GM18519 (cell line): ENCODE results near the gene TEKT3.

ENCODE experiments used
- ATAC-seq: cut with Tn5 transposase; IDR thresholded peaks from one replicate; pipeline ENCODE4 v1.9.1; 2021; ENCODE audit warnings: mild to moderate bottlenecking, moderate library complexity; ENCODE audit not compliant: unreplicated experiment, low FRiP score

Gene TEKT3

GRCh38 chr17:15298176-15298575, 43.2 kb downstream of the TEKT3 start:
- no peak for ATAC-seq

GRCh38 chr17:15293558-15293957, 47.8 kb downstream of the TEKT3 start:
- ATAC-seq: no peak

- no peak for ATAC-seq
Measured at GRCh38 chr17:15291674-15292361, 49.6 kb downstream of the TEKT3 start.

- ATAC-seq: no peak
Measured at GRCh38 chr17:15290605-15291004, 50.8 kb downstream of the TEKT3 start.

GRCh38 chr17:15289285-15290183, 51.9 kb downstream of the TEKT3 start:
- ATAC-seq: no peak

GRCh38 chr17:15288859-15289258, 52.5 kb downstream of the TEKT3 start:
- ATAC-seq: no peak

GRCh38 chr17:15287538-15288267, 53.7 kb downstream of the TEKT3 start:
- ATAC-seq: no peak

GRCh38 chr17:15285466-15285865, 55.9 kb downstream of the TEKT3 start:
- ATAC-seq: no peak

- ATAC-seq: no peak
Measured at GRCh38 chr17:15284537-15284936, 56.9 kb downstream of the TEKT3 start.

GRCh38 chr17:15284107-15284506, 57.3 kb downstream of the TEKT3 start:
- ATAC-seq: no peak

- no peak for ATAC-seq
Measured at GRCh38 chr17:15281909-15282308, 59.5 kb downstream of the TEKT3 start.

- no peak for ATAC-seq
Measured at GRCh38 chr17:15278924-15279477, 62.4 kb downstream of the TEKT3 start.

- ATAC-seq: no peak
Measured at GRCh38 chr17:15278380-15278779, 63.0 kb downstream of the TEKT3 start.

- ATAC-seq: no peak
Measured at GRCh38 chr17:15274017-15274416, 67.4 kb downstream of the TEKT3 start.

GRCh38 chr17:15273141-15273793, 68.1 kb downstream of the TEKT3 start:
- no peak for ATAC-seq

- no peak for ATAC-seq
Measured at GRCh38 chr17:15271741-15272140, 69.7 kb downstream of the TEKT3 start.

GRCh38 chr17:15270628-15271381, 70.6 kb downstream of the TEKT3 start:
- no peak for ATAC-seq

GRCh38 chr17:15269780-15270089, 71.7 kb downstream of the TEKT3 start:
- no peak for ATAC-seq

- ATAC-seq: no peak
Measured at GRCh38 chr17:15269087-15269779, 72.2 kb downstream of the TEKT3 start.
